Measurements from ENCODE around the gene SNAP29. TPM values are rescaled to one million over a fixed set of nuclear protein-coding genes. Genes with fewer than 3 reads are reported as not detected.

The SNAP29 gene
- polyA plus RNA-seq, 4 donors, result 28.6 to 34.6 (median 31.5) TPM

GRCh38 chr22:20865331-20865730, 6.5 kb downstream of the SNAP29 start:
- no peak for DNase-seq (ENCODE audit: low read depth in 4 of 4, low spot score in 3 of 4)

GRCh38 chr22:20865875-20866445, 7.2 kb downstream of the SNAP29 start:
- no peak for DNase-seq (ENCODE audit: low read depth in 4 of 4, low spot score in 3 of 4)

- DNase-seq (ENCODE audit: low read depth in 4 of 4, low spot score in 3 of 4), result no peak
Measured at GRCh38 chr22:20866736-20867135, 7.9 kb downstream of the SNAP29 start.

- DNase-seq (ENCODE audit: low read depth in 4 of 4, low spot score in 3 of 4), result no peak
Measured at GRCh38 chr22:20867179-20868024, 8.6 kb downstream of the SNAP29 start.

GRCh38 chr22:20868025-20868962, 9.5 kb downstream of the SNAP29 start:
- no peak for DNase-seq (ENCODE audit: low read depth in 4 of 4, low spot score in 3 of 4)

- DNase-seq (ENCODE audit: low read depth in 4 of 4, low spot score in 3 of 4), result no peak
Measured at GRCh38 chr22:20869234-20869633, 10.4 kb downstream of the SNAP29 start.

GRCh38 chr22:20873214-20873613, 14.4 kb downstream of the SNAP29 start:
- DNase-seq (ENCODE audit: low read depth in 4 of 4, low spot score in 3 of 4), result no peak

- no peak for DNase-seq (ENCODE audit: low read depth in 4 of 4, low spot score in 3 of 4)
Measured at GRCh38 chr22:20875296-20875695, 16.5 kb downstream of the SNAP29 start.

- no peak for DNase-seq (ENCODE audit: low read depth in 4 of 4, low spot score in 3 of 4)
Measured at GRCh38 chr22:20877715-20878114, 18.9 kb downstream of the SNAP29 start.

GRCh38 chr22:20881231-20881630, 22.4 kb downstream of the SNAP29 start:
- DNase-seq (ENCODE audit: low read depth in 4 of 4, low spot score in 3 of 4), result no peak

GRCh38 chr22:20881869-20882815, 23.3 kb downstream of the SNAP29 start:
- DNase-seq (ENCODE audit: low read depth in 4 of 4, low spot score in 3 of 4), result no peak

GRCh38 chr22:20882855-20883254, 24.0 kb downstream of the SNAP29 start:
- no peak for DNase-seq (ENCODE audit: low read depth in 4 of 4, low spot score in 3 of 4)

GRCh38 chr22:20884454-20884853, 25.6 kb downstream of the SNAP29 start:
- DNase-seq (ENCODE audit: low read depth in 4 of 4, low spot score in 3 of 4), result no peak

GRCh38 chr22:20885017-20885556, 26.3 kb downstream of the SNAP29 start:
- no peak for DNase-seq (ENCODE audit: low read depth in 4 of 4, low spot score in 3 of 4)

- peak; percentile 42 to 49 (median 46) for DNase-seq (ENCODE audit: low read depth in 4 of 4, low spot score in 3 of 4)
Measured at GRCh38 chr22:20885557-20886323, 26.9 kb downstream of the SNAP29 start.

GRCh38 chr22:20887375-20887774, 28.6 kb downstream of the SNAP29 start:
- DNase-seq (ENCODE audit: low read depth in 4 of 4, low spot score in 3 of 4), result no peak

- no peak for DNase-seq (ENCODE audit: low read depth in 4 of 4, low spot score in 3 of 4)
Measured at GRCh38 chr22:20889025-20889704, 30.4 kb downstream of the SNAP29 start.

GRCh38 chr22:20889904-20890540, 31.2 kb downstream of the SNAP29 start:
- DNase-seq (ENCODE audit: low read depth in 4 of 4, low spot score in 3 of 4), result no peak
